Vagina (tissue), 2 donors: ENCODE results near the gene PDE10A. TPM values are rescaled to one million over a fixed set of nuclear protein-coding genes. Genes with fewer than 3 reads are reported as not detected.
"Not testable (repeated sequence)": the region's sequence is repeated elsewhere in the genome, so short reads cannot be mapped to it uniquely, and the experiment has no call there.

Experiments used
- DNase-seq, 2 donors: peaks; one replicate each; pipeline ENCODE4 v3.0.0-alpha.2; 2017; ENCODE audit errors: extremely low spot score in 2 of 2
- H3K27ac ChIP-seq: fragments of 200-600 bp; sonication (generic); one replicate; pipeline ENCODE4 v1.5.1; 2019
- H3K27me3 ChIP-seq: fragments of 200-600 bp; sonication (generic); one replicate; pipeline ENCODE4 v1.5.1; 2019
- H3K36me3 ChIP-seq, 2 donors: fragments of 200-600 bp; sonication (generic); one replicate each; pipeline ENCODE4 v1.5.1; 2017 to 2019
- H3K4me1 ChIP-seq: fragments of 200-600 bp; sonication (generic); one replicate; pipeline ENCODE4 v1.5.1; 2019
- H3K4me3 ChIP-seq, 2 donors: fragments of 200-600 bp; sonication (generic); 1 replicate in 1 of 2; 2 replicates in 1 of 2; pipeline ENCODE4 v1.5.1; 2016 to 2019
- H3K9me3 ChIP-seq: fragments of 200-600 bp; sonication (generic); one replicate; pipeline ENCODE4 v1.5.1; 2019
- CTCF ChIP-seq, 3 experiments: fragments of 450-650 bp in 2 of 3; fragments of 200-600 bp in 1 of 3; sonication (generic) in 1 of 3; IDR thresholded peaks; one replicate each; pipeline ENCODE4 v1.5.1; 2017 to 2019; ENCODE audit warnings: antibody characterized with exemption in 3 of 3, mild to moderate bottlenecking in 2 of 3, moderate library complexity in 2 of 3
- POLR2A ChIP-seq, 2 donors: fragments of 450-650 bp; IDR thresholded peaks; one replicate each; pipeline ENCODE4 v1.6.1; 2017; ENCODE audit warnings: antibody characterized with exemption in 2 of 2, mild to moderate bottlenecking in 2 of 2, moderate library complexity in 2 of 2
- POLR2AphosphoS5 ChIP-seq, 2 donors: sonication (generic); formaldehyde crosslinking; IDR thresholded peaks; one replicate each; pipeline ENCODE4 v1.9.0; 2017; ENCODE audit warnings: antibody characterized with exemption in 2 of 2, mild to moderate bottlenecking in 2 of 2, low read depth in 1 of 2; ENCODE audit not compliant: insufficient read depth in 1 of 2
- intact Hi-C: fragments of 100-400 bp; cut with DNase I; formaldehyde crosslinking; loops from one replicate; pipeline ENCODE4 v1.15.1; 2023
- total RNA-seq: library from RNA; depleted of rRNA; stranded (reverse); fragments of >200 nt; gene quantifications from one replicate; pipeline ENCODE4 v1.2.3, GENCODE V29; 2016

Gene PDE10A
- total RNA-seq, 1 donor from 2014 or later, result 15.0 TPM

- Histone ChIP-seq H3K27ac (no peak overlapping the region), H3K27me3 (no peaks in the 10 kb centered on the region), H3K9me3 (no peaks in the 10 kb centered on the region), H3K4me1 (no peaks in the 10 kb centered on the region), H3K36me3 (no peaks in the 10 kb centered on the region), H3K4me3 (no peak overlapping the region)
- no peak for TF ChIP-seq CTCF (IDR thresholded peaks at IDR 0.05)
- no peak for TF ChIP-seq POLR2A (IDR thresholded peaks at IDR 0.05)
- no peak for TF ChIP-seq POLR2AphosphoS5 (IDR thresholded peaks at IDR 0.05; ENCODE audit: insufficient read depth in 1 of 2, low read depth in 1 of 2)
- no peak for DNase-seq
- intact Hi-C loops, result no loop called here
These were observed 41.1 kb downstream of the PDE10A start for GRCh38 chr6:165621940-165622339.

DNA sequence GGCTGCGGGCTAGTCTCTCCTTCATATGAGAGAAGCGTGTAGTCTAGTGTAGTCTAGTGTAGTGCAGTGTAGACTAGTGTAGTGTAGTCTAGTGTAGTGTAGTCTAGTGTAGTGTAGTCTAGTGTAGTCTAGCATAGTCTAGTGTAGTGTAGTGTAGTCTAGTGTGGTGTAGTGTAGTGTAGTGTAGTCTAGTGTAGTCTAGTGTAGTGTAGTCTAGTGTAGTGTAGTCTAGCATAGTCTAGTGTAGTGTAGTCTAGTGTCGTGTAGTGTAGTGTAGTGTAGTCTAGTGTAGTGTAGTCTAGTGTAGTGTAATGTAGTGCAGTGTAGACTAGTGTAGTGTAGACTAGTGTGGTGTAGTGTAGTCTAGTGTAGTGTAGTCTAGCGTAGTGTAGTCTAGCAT, 44.1 kb downstream of the PDE10A start:
- H3K9me3 ChIP-seq, DNase-seq, H3K4me1 ChIP-seq, H3K36me3 ChIP-seq, intact Hi-C loops, H3K27me3 ChIP-seq, H3K4me3 ChIP-seq, H3K27ac ChIP-seq: not testable (repeated sequence)

DNA sequence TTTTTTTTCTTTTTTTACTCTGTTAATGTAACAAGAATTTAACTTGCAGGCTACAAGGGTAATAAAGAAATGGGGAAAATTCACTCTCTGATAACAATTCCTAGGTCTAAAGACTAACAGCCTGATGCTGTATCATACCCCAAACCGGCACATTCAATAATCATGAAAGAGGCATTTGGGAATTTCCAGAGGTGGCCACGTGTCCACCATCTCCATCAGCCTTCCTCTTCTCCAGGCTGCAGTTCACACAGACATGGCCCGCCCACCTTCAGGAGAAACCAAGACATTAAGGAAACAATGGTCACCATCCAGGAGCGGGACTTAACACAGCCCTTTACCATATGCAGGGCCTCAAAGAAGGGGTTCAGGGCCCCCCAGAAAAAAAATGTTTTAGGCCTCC, 44.8 kb downstream of the PDE10A start:
- no peak for DNase-seq
- H3K4me3 ChIP-seq, result no peak overlapping the region
- intact Hi-C loops, result no loop called here
- H3K9me3 ChIP-seq, result no peaks in the 10 kb centered on the region
- H3K36me3 ChIP-seq, result no peaks in the 10 kb centered on the region
- TF ChIP-seq POLR2A (IDR thresholded peaks at IDR 0.05) (no peak), POLR2AphosphoS5 (IDR thresholded peaks at IDR 0.05; ENCODE audit: insufficient read depth in 1 of 2, low read depth in 1 of 2) (no peak), CTCF (IDR thresholded peaks at IDR 0.05) (no peak)
- no peak overlapping the region for H3K27ac ChIP-seq
- H3K4me1 ChIP-seq, result no peaks in the 10 kb centered on the region
- H3K27me3 ChIP-seq, result no peaks in the 10 kb centered on the region

DNA sequence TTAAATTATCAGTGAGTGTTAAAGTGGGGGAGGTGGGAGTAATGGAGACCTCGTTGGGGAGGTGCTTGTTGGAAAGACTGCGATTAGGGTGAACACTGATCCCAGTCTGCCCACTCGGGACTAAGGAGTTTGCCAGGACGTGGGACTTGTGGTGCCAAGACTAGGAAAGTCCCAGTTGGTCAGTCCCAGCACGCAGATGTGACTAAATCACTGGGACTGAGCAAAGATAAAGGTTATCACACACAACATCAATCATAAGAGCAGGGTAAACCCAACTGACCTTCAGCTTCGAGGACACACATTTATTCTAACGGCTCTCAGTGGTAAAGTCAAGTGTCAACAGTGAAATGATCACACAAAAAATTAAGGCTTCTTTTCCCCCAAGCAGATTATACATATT, 45.5 kb downstream of the PDE10A start:
- no peak overlapping the region for H3K27ac ChIP-seq
- no peaks in the 10 kb centered on the region for H3K36me3 ChIP-seq
- TF ChIP-seq POLR2A (IDR thresholded peaks at IDR 0.05), result no peak
- TF ChIP-seq POLR2AphosphoS5 (IDR thresholded peaks at IDR 0.05; ENCODE audit: insufficient read depth in 1 of 2, low read depth in 1 of 2), result no peak
- no peak for TF ChIP-seq CTCF (IDR thresholded peaks at IDR 0.05)
- no peaks in the 10 kb centered on the region for H3K4me1 ChIP-seq
- no peak for DNase-seq
- H3K4me3 ChIP-seq, result no peak overlapping the region
- H3K9me3 ChIP-seq, result no peaks in the 10 kb centered on the region
- no peaks in the 10 kb centered on the region for H3K27me3 ChIP-seq
- intact Hi-C loops, result no loop called here

GRCh38 chr6:165616116-165616515, 46.9 kb downstream of the PDE10A start:
- no peak for TF ChIP-seq POLR2AphosphoS5 (IDR thresholded peaks at IDR 0.05; ENCODE audit: insufficient read depth in 1 of 2, low read depth in 1 of 2)
- TF ChIP-seq POLR2A (IDR thresholded peaks at IDR 0.05), result no peak
- no peak for TF ChIP-seq CTCF (IDR thresholded peaks at IDR 0.05)
- no peaks in the 10 kb centered on the region for H3K27me3 ChIP-seq
- no peaks in the 10 kb centered on the region for H3K9me3 ChIP-seq
- H3K36me3 ChIP-seq, result no peaks in the 10 kb centered on the region
- intact Hi-C loops, result no loop called here
- no peaks in the 10 kb centered on the region for H3K4me1 ChIP-seq
- H3K4me3 ChIP-seq, result no peak overlapping the region
- no peak for DNase-seq
- H3K27ac ChIP-seq, result no peak overlapping the region

- H3K36me3 ChIP-seq, result no peaks in the 10 kb centered on the region
- H3K4me3 ChIP-seq, result no peak overlapping the region
- no peak overlapping the region for H3K27ac ChIP-seq
- no peak for TF ChIP-seq POLR2A (IDR thresholded peaks at IDR 0.05)
- no peak for TF ChIP-seq CTCF (IDR thresholded peaks at IDR 0.05)
- TF ChIP-seq POLR2AphosphoS5 (IDR thresholded peaks at IDR 0.05; ENCODE audit: insufficient read depth in 1 of 2, low read depth in 1 of 2), result no peak
- DNase-seq, result no peak
- H3K9me3 ChIP-seq, result no peaks in the 10 kb centered on the region
- no peaks in the 10 kb centered on the region for H3K27me3 ChIP-seq
- no peaks in the 10 kb centered on the region for H3K4me1 ChIP-seq
- intact Hi-C loops, result no loop called here
These were observed 47.4 kb downstream of the PDE10A start for GRCh38 chr6:165615636-165616035.
